Femur (tissue), 1 donor: ENCODE data around the gene ARHGDIG.

ENCODE experiments used
- DNase-seq: peaks from one replicate; pipeline ENCODE4 v3.0.0-alpha.2; 2017

ARHGDIG gene

GRCh38 chr16:301950-302349, 21.6 kb downstream of the ARHGDIG start:
- DNase-seq = no peak

DNA sequence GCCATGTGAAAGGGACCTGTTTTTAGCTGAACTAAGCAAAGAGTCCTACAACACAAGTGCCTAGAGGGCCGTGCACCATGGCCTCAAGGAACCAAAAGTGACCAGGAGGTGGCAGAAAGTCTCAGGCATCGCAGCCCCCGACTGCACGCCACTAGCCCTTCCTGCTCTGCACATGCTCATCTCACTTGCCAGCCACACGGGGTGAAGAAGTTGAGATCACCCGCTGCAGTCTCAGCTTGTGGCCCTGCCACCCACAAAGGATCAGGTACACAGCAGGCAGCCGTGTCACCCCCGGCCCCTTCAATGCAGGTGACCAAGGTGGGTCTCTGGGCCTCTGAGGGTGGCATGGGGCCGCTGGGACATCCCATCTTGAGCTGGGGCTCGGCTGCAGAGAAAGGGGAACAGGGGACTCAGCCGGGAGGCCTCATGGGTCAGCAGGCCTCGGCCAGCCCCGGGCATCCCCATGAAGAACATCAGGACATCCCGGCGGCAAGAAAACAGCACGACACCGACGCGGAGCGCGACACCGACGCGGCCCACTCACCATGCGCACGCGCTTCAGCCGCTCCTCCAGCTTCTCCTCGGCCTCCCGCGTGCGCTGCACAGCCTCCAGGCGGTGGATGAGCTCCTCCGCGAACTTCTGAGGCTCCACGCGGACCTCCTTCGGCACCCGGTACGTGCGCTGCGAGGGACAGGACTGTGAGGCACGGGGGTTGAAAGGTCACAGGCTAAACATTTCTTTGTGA, 23.5 kb downstream of the ARHGDIG start:
- no peak for DNase-seq

GRCh38 chr16:305916-306626, 25.7 kb downstream of the ARHGDIG start:
- no peak for DNase-seq

DNA sequence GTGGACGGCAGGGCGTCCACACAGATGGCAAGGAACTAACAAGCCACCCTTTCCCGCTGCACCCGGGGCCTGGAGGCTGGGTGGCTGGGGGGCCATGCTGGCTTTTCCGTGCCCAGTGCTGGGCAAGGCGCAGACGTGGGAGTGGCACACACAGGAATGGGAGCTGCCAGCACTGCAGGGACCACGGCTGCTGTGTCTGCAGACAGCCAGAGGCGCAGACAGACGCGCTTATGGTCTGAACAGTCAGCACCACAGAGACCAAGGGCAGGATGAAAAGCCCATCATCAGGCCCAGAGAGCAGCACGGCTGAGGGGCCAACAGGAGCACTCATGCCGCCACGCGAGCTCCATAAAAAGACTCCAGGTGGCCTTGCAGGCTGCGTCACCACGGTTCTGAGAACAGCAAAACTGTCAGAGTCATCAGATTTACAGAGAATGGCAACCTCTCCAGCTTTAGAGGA, 26.6 kb downstream of the ARHGDIG start:
- no peak for DNase-seq

DNA sequence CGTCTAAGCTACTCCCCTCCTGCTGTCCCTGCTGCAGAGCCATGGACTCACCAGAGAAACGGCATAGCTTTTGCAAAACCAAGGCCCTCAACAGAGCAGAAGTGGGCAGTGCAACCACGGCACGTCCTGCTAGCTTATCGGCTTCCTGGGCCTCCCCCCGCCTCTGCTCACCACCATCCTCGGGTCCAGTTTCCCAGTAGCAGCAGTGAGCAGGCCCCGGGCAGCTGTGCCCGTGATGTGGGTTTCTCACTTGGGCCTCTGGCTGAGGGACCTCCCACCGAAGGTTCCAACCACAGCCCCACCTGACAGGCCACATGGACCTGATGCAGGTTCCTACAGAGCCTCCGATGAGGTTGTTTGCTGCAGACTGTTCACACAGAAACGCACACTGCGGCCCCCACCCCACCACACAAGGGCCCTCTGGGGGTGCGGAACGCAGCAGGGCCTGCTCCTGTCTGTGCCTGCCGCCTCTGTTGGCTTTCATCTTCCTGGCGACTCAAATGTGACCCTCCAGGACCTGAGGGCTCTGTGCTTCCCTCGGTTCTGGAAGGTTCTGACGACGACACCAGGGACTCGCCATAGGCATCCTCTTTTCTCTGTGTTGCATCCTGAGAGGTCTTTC, 27.4 kb downstream of the ARHGDIG start:
- no peak for DNase-seq

- no peak for DNase-seq
Measured at GRCh38 chr16:309476-309875, 29.1 kb downstream of the ARHGDIG start.

DNA sequence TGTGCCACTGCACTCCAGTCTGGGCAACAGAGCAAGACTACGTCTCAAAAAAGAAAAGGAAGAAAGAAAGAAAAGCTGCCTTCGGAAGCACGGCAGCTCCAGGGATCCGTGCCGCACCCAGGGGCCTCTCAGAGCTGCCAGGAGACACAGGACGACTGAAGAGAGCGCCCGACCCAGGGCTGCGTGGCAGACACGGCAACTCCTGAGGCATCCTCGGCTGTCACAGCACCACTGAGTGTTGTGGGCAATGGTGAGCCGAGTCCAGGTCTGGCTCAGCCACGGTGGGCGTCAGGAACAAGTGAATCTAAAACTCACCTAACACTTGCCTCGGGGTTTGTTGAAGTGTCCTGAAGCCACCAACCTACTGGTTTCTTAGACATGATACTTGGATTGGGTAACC, 31.3 kb downstream of the ARHGDIG start:
- DNase-seq = no peak

GRCh38 chr16:314351-314750, 34.0 kb downstream of the ARHGDIG start:
- no peak for DNase-seq

- DNase-seq = no peak
Measured at GRCh38 chr16:314795-315299, 34.5 kb downstream of the ARHGDIG start.

GRCh38 chr16:316741-317464, 36.5 kb downstream of the ARHGDIG start:
- no peak for DNase-seq

DNA sequence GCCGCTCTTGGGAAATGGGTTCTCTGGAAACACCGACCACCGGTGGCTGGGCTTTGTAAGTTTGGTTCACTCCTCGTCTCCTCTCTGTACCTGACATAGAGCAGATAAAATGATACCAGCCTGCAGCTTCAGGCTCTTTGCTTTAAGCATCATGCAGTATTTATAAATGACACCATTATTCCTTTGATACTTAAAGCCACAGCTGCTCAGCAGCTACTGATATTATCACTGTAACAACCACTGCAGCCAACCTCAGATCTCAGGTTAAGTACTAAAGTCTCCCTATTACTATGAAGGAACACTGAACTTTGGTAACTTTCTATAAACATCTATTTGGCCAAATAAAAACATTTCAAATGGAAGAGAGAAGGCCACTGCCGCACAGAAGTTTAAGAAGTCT, 37.2 kb downstream of the ARHGDIG start:
- no peak for DNase-seq

- no peak for DNase-seq
Measured at GRCh38 chr16:318628-319027, 38.2 kb downstream of the ARHGDIG start.

- DNase-seq = no peak
Measured at GRCh38 chr16:320206-320605, 39.8 kb downstream of the ARHGDIG start.

GRCh38 chr16:321532-321931, 41.1 kb downstream of the ARHGDIG start:
- DNase-seq = no peak

GRCh38 chr16:322476-323143, 42.2 kb downstream of the ARHGDIG start:
- DNase-seq = no peak

GRCh38 chr16:324201-324450, 43.7 kb downstream of the ARHGDIG start:
- DNase-seq = no peak

GRCh38 chr16:324451-325334, 44.3 kb downstream of the ARHGDIG start:
- DNase-seq = peak; percentile 35

GRCh38 chr16:325375-326145, 45.2 kb downstream of the ARHGDIG start:
- no peak for DNase-seq

DNA sequence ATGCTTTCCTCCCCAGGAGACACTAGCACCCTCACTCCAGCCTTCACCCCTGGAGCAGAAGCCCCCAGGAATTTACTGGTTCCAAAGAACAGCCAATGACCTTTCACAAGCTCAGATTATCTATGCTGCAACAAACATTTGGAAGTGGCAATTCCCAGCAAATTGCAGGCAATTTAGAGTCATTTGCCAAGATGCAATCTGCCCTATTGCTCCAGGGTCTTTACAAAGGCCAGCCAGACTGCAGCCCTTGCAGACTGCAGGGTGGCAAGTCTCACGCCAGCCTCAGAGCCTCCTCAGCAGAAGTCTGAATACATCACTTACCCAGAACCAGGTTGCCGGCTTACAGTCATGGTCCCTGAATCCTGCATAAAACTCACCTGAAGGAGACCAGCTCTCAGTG, 50.4 kb downstream of the ARHGDIG start:
- DNase-seq = no peak

GRCh38 chr16:331181-331814, 50.9 kb downstream of the ARHGDIG start:
- DNase-seq = peak; percentile 51
